ENCODE data around the gene ZNF226.
"Not testable (repeated sequence)": the region's sequence is repeated elsewhere in the genome, so short reads cannot be mapped to it uniquely, and the experiment has no call there.

Gene ZNF226

GRCh38 chr19:44164673-44165512 lies at the start of gene ZNF226:
TSS of gene ZNF226 (plus strand) at chr19:44165100. CDS start at chr19:44170081, 4,981 bp downstream.
- peak; percentile 59 to 65 for DNase-seq (ENCODE audit: low read depth in 2 of 2)

DNA sequence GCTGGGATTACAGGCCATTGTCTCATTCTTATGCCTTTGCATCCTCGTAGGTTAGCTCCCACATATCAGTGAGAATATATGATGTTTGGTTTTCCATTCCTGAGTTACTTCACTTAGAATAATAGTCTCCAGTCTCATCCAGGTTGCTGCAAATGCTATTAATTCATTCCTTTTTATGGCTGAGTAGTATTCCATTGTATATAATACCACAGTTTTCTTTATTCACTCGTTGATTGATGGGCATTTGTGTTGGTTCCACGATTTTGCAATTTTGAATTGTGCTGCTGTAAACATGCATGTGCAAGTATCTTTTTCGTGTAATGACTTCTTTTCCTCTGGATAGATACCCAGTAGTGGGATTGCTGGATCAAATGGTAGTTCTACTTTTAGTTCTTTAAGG lies 43.7 kb upstream of the ZNF226 start:
- DNase-seq (ENCODE audit: low read depth in 2 of 2), result not testable (repeated sequence)

DNA sequence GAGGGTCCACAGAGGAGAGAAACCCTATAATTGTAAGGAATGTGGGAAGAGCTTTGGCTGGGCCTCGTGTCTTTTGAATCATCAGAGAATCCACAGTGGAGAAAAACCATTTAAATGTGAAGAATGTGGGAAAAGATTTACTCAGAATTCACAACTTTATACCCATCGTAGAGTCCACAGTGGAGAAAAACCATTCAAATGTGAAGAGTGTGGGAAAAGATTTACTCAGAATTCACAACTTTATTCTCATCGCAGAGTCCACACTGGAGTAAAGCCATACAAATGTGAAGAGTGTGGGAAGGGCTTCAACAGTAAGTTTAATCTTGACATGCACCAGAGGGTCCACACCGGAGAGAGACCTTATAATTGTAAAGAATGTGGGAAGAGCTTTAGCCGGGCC lies 32.9 kb upstream of the ZNF226 start:
- no peak for DNase-seq (ENCODE audit: low read depth in 2 of 2)

DNA sequence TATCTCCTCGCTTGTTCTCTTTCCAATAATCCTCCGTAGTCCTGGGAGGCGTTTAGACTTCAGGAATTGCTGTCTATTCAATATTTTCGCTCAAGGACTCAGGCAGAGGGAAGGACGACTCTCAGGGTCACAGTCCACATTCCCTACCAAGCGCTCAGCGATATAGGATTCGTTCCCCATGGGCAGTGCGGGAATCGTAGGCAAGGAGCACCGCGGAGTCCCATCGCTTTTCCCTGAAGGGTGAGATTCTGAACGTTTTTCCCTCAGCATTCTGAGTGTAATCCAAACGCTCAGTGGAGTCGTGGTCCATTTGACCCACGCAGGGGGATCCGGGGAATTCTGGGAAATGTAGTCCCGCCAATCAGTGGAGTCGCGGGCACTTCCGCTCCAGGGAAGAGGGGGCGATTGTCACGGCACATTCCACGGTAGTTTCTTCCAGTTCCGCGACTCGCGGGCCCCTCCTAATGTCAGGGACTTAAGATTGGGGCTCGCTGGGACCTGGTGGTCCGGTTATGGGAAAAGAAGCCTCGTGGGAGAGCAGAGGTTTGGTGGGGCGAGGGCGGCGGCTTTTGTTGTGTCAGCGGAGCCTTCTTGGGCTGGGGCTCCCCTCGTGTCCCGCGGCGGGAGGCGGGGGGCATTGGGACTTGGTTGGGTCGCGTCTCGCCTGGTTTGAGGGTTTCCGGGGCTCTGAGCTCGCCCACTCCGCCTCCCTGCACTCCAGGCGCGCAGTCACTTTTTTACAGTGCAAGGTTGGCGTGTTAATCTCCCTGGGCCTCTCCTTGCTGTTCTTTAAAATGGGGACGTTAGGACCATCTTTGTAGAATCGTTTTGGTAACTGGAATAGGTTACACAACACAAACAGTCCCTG lies 23.5 kb upstream of the ZNF226 start, which contains the start of gene ZNF234:
Gene ZNF234 (plus strand): TSS at position 364 of the 868 bp plus-strand sequence. CDS start 3,079 bp downstream, outside the sequence.
- DNase-seq (ENCODE audit: low read depth in 2 of 2), result peak; percentile 45 to 47

- DNase-seq (ENCODE audit: low read depth in 2 of 2), result no peak
These were observed 22.9 kb upstream of the ZNF226 start for GRCh38 chr19:44142059-44142433.

DNA sequence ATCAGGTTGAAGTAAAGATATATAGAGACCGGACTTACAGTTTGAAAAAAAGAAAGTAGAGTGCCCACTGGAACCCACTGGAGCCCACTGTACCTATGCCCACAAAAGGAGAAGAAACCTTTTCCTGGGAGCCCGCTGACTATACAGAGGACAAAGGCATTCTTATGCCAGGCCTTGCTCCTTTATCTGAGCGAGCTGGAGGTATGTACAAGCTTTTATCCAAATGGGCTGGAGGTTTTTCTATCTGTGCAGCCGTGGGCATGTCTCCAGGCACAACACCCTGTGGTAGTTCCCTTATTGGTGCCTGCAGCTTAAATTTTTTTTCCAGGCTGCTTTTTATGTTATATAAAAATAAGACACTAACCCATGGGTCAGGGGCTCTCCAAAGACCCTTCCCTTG lies 15.1 kb upstream of the ZNF226 start:
- no peak for DNase-seq (ENCODE audit: low read depth in 2 of 2)

- no peak for DNase-seq (ENCODE audit: low read depth in 2 of 2)
These were observed 13.4 kb upstream of the ZNF226 start for GRCh38 chr19:44151491-44151890.

DNA sequence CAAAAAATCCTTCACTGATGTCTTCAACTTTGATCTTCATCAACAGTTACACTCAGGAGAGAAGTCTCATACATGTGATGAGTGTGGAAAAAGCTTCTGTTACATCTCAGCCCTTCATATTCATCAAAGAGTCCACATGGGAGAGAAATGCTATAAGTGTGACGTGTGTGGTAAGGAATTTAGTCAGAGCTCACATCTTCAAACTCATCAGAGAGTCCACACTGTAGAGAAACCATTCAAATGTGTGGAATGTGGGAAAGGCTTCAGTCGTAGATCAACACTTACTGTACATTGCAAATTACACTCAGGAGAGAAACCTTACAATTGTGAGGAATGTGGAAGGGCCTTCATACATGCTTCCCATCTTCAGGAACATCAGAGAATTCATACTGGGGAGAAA lies 8.4 kb upstream of the ZNF226 start:
- no peak for DNase-seq (ENCODE audit: low read depth in 2 of 2)

- DNase-seq (ENCODE audit: low read depth in 2 of 2), result no peak
These were observed 1.1 kb upstream of the ZNF226 start for GRCh38 chr19:44163789-44164188.

DNA sequence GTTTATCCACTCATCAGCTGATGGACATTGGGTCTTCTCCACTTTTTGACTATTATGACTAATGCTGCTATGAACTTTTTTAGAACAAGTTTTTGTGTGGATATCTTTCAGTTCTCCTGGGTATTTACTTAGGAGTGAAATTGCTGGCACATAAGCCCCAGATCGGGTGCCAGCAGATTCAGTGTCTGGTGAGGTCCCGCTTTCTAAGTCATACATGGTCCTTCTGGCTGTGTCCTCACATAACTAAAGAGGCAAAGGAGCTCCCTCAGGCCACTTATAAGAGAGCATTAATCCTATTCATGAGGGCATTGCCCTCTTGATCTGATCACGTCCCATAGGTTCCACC lies 600 bp upstream of the ZNF226 start:
- DNase-seq (ENCODE audit: low read depth in 2 of 2), result no peak

- DNase-seq (ENCODE audit: low read depth in 2 of 2), result not testable (repeated sequence)
These were observed 5.8 kb downstream of the ZNF226 start for GRCh38 chr19:44170660-44171059.

DNA sequence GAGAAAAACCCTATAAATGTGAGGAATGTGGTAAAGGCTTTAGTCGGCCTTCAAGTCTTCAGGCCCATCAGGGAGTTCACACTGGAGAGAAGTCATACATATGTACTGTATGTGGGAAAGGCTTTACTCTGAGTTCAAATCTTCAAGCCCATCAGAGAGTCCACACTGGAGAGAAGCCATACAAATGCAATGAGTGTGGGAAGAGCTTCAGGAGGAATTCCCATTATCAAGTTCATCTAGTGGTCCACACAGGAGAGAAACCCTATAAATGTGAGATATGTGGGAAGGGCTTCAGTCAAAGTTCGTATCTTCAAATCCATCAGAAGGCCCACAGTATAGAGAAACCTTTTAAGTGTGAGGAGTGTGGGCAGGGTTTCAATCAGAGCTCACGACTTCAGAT lies 11.7 kb downstream of the ZNF226 start:
- DNase-seq (ENCODE audit: low read depth in 2 of 2), result no peak

DNA sequence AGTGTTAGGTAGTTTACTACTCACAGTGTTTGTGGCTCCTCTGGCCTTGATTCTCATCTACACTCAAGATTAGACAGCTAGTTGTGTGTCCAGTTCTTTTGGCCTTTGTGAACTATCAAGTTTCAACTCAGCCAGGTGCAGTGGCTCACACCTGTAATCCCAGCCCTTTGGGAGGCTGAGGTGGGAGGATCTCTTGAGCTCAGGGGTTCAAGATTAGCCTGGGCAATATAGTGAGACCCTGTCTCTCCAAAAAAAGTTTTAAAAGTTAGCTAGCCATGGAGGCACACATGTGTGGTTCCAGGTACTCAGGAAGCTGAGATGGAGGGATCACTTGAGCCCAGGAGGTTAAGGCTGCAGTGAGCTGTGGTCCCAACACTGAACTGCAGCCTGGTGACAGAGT lies 16.1 kb downstream of the ZNF226 start:
- no peak for DNase-seq (ENCODE audit: low read depth in 2 of 2)

- no peak for DNase-seq (ENCODE audit: low read depth in 2 of 2)
These were observed 17.2 kb downstream of the ZNF226 start for GRCh38 chr19:44182145-44182544.

- no peak for DNase-seq (ENCODE audit: low read depth in 2 of 2)
These were observed 25.1 kb downstream of the ZNF226 start for GRCh38 chr19:44190020-44190419.

DNA sequence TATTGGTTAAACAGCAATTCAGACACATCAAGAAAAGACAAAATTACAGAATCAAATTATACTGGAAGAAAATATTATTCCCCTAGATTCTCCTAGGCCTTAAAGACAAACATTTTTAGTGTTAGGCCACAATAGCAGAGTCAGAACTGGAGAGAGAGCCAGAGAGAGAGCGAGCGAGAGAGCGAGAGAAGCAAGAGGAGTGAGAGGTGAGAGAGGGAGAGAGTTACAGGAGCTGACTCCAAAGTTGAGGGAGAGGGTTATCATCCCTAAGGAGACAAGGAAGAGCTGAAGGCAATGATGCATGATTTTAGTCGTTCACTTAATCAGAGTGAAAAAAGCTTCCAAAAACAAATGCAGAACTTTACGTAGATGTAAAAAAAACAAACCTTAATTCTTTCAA lies 27.2 kb downstream of the ZNF226 start:
- no peak for DNase-seq (ENCODE audit: low read depth in 2 of 2)

DNA sequence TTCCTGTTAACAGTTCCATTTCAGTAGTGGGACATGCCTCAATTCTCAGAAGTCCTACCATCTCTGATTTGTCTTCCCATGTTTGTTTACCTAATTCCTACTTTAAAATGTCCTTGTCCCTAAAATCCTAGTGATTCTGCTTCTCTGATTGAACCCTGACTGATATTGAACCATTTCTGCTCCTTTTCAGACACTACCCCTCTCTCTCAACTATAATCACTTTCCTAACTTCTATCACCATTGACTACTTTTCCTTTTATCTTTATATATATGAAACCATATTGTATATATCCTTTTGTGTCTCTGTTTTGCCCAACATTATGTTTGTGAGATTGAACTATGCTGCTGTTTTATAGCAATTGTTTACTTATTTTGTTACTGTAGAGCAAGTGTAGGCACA lies 31.9 kb downstream of the ZNF226 start:
- DNase-seq (ENCODE audit: low read depth in 2 of 2), result no peak

- DNase-seq (ENCODE audit: low read depth in 2 of 2), result no peak
These were observed 37.6 kb downstream of the ZNF226 start for GRCh38 chr19:44202470-44202869.

- DNase-seq (ENCODE audit: low read depth in 2 of 2), result no peak
These were observed 38.1 kb downstream of the ZNF226 start for GRCh38 chr19:44202974-44203373.

DNA sequence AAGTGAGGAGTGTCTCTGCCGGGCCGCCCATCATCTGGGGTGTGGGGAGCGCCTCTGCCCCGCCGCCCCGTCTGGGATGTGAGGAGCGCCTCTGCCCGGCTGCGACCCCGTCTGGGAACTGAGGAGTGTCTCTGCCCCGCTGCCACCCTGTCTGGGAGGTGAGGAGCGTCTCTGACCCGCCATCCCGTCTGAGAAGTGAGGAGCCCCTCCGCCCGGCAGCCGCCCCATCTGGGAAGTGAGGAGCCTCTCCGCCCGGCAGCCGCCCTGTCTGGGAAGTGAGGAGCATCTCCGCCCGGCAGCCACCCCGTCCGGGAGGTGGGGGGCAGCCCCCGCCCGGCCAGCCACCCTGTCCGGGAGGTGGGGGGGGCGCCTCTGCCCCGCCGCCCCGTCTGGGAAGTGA lies 39.0 kb downstream of the ZNF226 start:
- DNase-seq (ENCODE audit: low read depth in 2 of 2), result not testable (repeated sequence)

DNA sequence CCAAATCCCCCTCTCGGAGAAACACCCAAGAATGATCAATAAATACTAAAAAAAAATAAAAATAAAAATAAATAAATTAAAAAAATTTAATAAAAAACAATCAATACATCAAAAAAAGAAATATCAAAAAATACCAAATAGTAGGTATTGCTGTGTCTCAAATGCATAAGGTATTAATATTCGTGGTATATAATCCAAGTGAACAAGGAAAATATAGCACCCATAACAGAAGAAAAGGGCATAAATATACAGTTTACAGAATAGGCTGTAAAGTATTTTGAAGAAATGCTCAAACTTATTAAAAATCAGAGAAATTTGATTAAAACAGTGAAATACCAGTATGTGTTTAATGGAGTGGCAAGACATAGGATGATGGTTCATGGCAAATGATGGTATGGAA lies 39.9 kb downstream of the ZNF226 start:
- DNase-seq (ENCODE audit: low read depth in 2 of 2), result no peak

DNA sequence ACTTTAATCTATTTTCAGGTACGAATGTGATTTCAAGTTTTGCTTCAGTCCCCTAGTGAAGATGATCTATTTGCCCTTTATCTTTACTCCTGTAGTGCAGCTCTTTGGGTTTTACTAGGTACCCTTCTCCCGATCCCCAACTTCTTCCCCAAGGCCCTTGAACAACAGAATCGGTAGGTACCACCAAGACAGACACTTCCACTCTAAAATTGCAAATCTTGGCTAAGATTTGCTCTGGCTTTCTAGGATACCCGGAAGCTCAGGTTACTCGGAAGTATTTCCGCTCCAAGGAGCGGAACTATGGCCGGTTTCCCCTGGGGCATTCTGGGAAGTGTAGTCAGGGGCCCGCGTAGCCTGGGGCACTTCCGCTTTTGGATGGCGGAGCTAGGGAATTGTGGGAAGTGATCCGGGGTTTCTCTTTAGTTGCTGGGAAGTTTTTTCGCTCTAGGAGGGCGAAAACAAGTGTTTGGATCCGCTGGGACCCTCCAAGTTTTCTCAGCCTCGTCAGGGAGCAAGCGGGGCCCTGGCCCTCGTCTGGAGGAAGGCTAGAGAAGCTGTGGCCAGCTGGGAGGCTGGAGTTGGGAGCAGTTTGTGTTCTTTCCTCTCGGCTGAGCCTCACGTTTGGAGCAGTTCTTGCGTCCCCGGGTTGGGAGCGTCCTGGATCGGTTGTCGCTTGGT lies 42.4 kb downstream of the ZNF226 start:
- peak; percentile 49 to 66 for DNase-seq (ENCODE audit: low read depth in 2 of 2)

All from stimulated activated CD8-positive, alpha-beta memory T cell treated with anti-CD3 and anti-CD28 coated beads, Interleukin-2, amount 100 ng/mL, for 1 hour (primary cell).